ENCODE results near the gene SYNDIG1. TPM values are rescaled to one million over a fixed set of nuclear protein-coding genes. Genes with fewer than 3 reads are reported as not detected.

The SYNDIG1 gene
- polyA plus RNA-seq, 2 donors: 0.01 TPM; not detected in 1

- Histone ChIP-seq H3K27ac (ENCODE audit: low read depth in 2 of 2, low read length in 1 of 2) (no peak overlapping the region), H3K4me3 (ENCODE audit: low read depth in 1 of 2, low read length in 2 of 2) (no peak overlapping the region), H3K27me3 (ENCODE audit: control insufficient read depth in 1 of 2, insufficient read depth in 2 of 2, low read length in 2 of 2) (no peaks in the 10 kb centered on the region), H3K9me3 (ENCODE audit: control insufficient read depth in 2 of 2, insufficient read depth in 1 of 2, low read depth in 1 of 2, low read length in 1 of 2) (no peaks in the 10 kb centered on the region), H3K4me1 (ENCODE audit: control insufficient read depth in 2 of 2, insufficient read depth in 2 of 2, low read length in 1 of 2) (no peaks in the 10 kb centered on the region), H3K36me3 (ENCODE audit: control insufficient read depth in 2 of 2, insufficient read depth in 2 of 2, low read length in 1 of 2) (no peaks in the 10 kb centered on the region)
- WGBS, 2 donors: 88 to 95% methylated on average over 1 of the region's 1 CpG
Observed at GRCh38 chr20:24529369-24529719, 59.9 kb downstream of the SYNDIG1 start.

GRCh38 chr20:24530131-24530680, 60.8 kb downstream of the SYNDIG1 start:
- no peak overlapping the region for H3K27ac ChIP-seq (ENCODE audit: low read depth in 2 of 2, low read length in 1 of 2)
- no peaks in the 10 kb centered on the region for H3K27me3 ChIP-seq (ENCODE audit: control insufficient read depth in 1 of 2, insufficient read depth in 2 of 2, low read length in 2 of 2)
- WGBS, 2 donors: 61 to 66% methylated on average over 2 of the region's 2 CpGs
- no peaks in the 10 kb centered on the region for H3K9me3 ChIP-seq (ENCODE audit: control insufficient read depth in 2 of 2, insufficient read depth in 1 of 2, low read depth in 1 of 2, low read length in 1 of 2)
- no peaks in the 10 kb centered on the region for H3K4me1 ChIP-seq (ENCODE audit: control insufficient read depth in 2 of 2, insufficient read depth in 2 of 2, low read length in 1 of 2)
- H3K36me3 ChIP-seq (ENCODE audit: control insufficient read depth in 2 of 2, insufficient read depth in 2 of 2, low read length in 1 of 2): no peaks in the 10 kb centered on the region
- H3K4me3 ChIP-seq (ENCODE audit: low read depth in 1 of 2, low read length in 2 of 2): no peak overlapping the region

GRCh38 chr20:24531202-24531601, 61.8 kb downstream of the SYNDIG1 start:
- no peaks in the 10 kb centered on the region for H3K27me3 ChIP-seq (ENCODE audit: control insufficient read depth in 1 of 2, insufficient read depth in 2 of 2, low read length in 2 of 2)
- no peak overlapping the region for H3K4me3 ChIP-seq (ENCODE audit: low read depth in 1 of 2, low read length in 2 of 2)
- H3K36me3 ChIP-seq (ENCODE audit: control insufficient read depth in 2 of 2, insufficient read depth in 2 of 2, low read length in 1 of 2): no peaks in the 10 kb centered on the region
- WGBS, 2 donors: 81 to 91% methylated on average over 4 of the region's 4 CpGs
- H3K27ac ChIP-seq (ENCODE audit: low read depth in 2 of 2, low read length in 1 of 2): no peak overlapping the region
- no peaks in the 10 kb centered on the region for H3K9me3 ChIP-seq (ENCODE audit: control insufficient read depth in 2 of 2, insufficient read depth in 1 of 2, low read depth in 1 of 2, low read length in 1 of 2)
- no peaks in the 10 kb centered on the region for H3K4me1 ChIP-seq (ENCODE audit: control insufficient read depth in 2 of 2, insufficient read depth in 2 of 2, low read length in 1 of 2)

GRCh38 chr20:24531631-24532419, 62.4 kb downstream of the SYNDIG1 start:
- no peaks in the 10 kb centered on the region for H3K36me3 ChIP-seq (ENCODE audit: control insufficient read depth in 2 of 2, insufficient read depth in 2 of 2, low read length in 1 of 2)
- no peak overlapping the region for H3K4me3 ChIP-seq (ENCODE audit: low read depth in 1 of 2, low read length in 2 of 2)
- H3K4me1 ChIP-seq (ENCODE audit: control insufficient read depth in 2 of 2, insufficient read depth in 2 of 2, low read length in 1 of 2): no peaks in the 10 kb centered on the region
- no peaks in the 10 kb centered on the region for H3K9me3 ChIP-seq (ENCODE audit: control insufficient read depth in 2 of 2, insufficient read depth in 1 of 2, low read depth in 1 of 2, low read length in 1 of 2)
- no peaks in the 10 kb centered on the region for H3K27me3 ChIP-seq (ENCODE audit: control insufficient read depth in 1 of 2, insufficient read depth in 2 of 2, low read length in 2 of 2)
- no peak overlapping the region for H3K27ac ChIP-seq (ENCODE audit: low read depth in 2 of 2, low read length in 1 of 2)
- WGBS, 2 donors: 78 to 84% methylated on average over 6 of the region's 6 CpGs

GRCh38 chr20:24533449-24533848, 64.0 kb downstream of the SYNDIG1 start:
- H3K9me3 ChIP-seq (ENCODE audit: control insufficient read depth in 2 of 2, insufficient read depth in 1 of 2, low read depth in 1 of 2, low read length in 1 of 2): no peaks in the 10 kb centered on the region
- no peaks in the 10 kb centered on the region for H3K36me3 ChIP-seq (ENCODE audit: control insufficient read depth in 2 of 2, insufficient read depth in 2 of 2, low read length in 1 of 2)
- H3K27me3 ChIP-seq (ENCODE audit: control insufficient read depth in 1 of 2, insufficient read depth in 2 of 2, low read length in 2 of 2): no peaks in the 10 kb centered on the region
- no peak overlapping the region for H3K4me3 ChIP-seq (ENCODE audit: low read depth in 1 of 2, low read length in 2 of 2)
- 83% methylated on average over 8 of the region's 8 CpGs for WGBS, 2 donors
- H3K27ac ChIP-seq (ENCODE audit: low read depth in 2 of 2, low read length in 1 of 2): no peak overlapping the region
- H3K4me1 ChIP-seq (ENCODE audit: control insufficient read depth in 2 of 2, insufficient read depth in 2 of 2, low read length in 1 of 2): no peaks in the 10 kb centered on the region

GRCh38 chr20:24534282-24534681, 64.9 kb downstream of the SYNDIG1 start:
- Histone ChIP-seq H3K4me1 (ENCODE audit: control insufficient read depth in 2 of 2, insufficient read depth in 2 of 2, low read length in 1 of 2) (no peaks in the 10 kb centered on the region), H3K9me3 (ENCODE audit: control insufficient read depth in 2 of 2, insufficient read depth in 1 of 2, low read depth in 1 of 2, low read length in 1 of 2) (no peaks in the 10 kb centered on the region), H3K27me3 (ENCODE audit: control insufficient read depth in 1 of 2, insufficient read depth in 2 of 2, low read length in 2 of 2) (no peaks in the 10 kb centered on the region), H3K27ac (ENCODE audit: low read depth in 2 of 2, low read length in 1 of 2) (no peak overlapping the region), H3K4me3 (ENCODE audit: low read depth in 1 of 2, low read length in 2 of 2) (no peak overlapping the region), H3K36me3 (ENCODE audit: control insufficient read depth in 2 of 2, insufficient read depth in 2 of 2, low read length in 1 of 2) (no peaks in the 10 kb centered on the region)
- WGBS, 2 donors: 79 to 84% methylated on average over 9 of the region's 9 CpGs

- no peak overlapping the region for H3K4me3 ChIP-seq (ENCODE audit: low read depth in 1 of 2, low read length in 2 of 2)
- no peaks in the 10 kb centered on the region for H3K4me1 ChIP-seq (ENCODE audit: control insufficient read depth in 2 of 2, insufficient read depth in 2 of 2, low read length in 1 of 2)
- no peaks in the 10 kb centered on the region for H3K36me3 ChIP-seq (ENCODE audit: control insufficient read depth in 2 of 2, insufficient read depth in 2 of 2, low read length in 1 of 2)
- 87 to 88% methylated on average over 14 of the region's 14 CpGs for WGBS, 2 donors
- H3K27ac ChIP-seq (ENCODE audit: low read depth in 2 of 2, low read length in 1 of 2): no peak overlapping the region
- H3K27me3 ChIP-seq (ENCODE audit: control insufficient read depth in 1 of 2, insufficient read depth in 2 of 2, low read length in 2 of 2): no peaks in the 10 kb centered on the region
- H3K9me3 ChIP-seq (ENCODE audit: control insufficient read depth in 2 of 2, insufficient read depth in 1 of 2, low read depth in 1 of 2, low read length in 1 of 2): no peaks in the 10 kb centered on the region
Observed at GRCh38 chr20:24535941-24536730, 66.7 kb downstream of the SYNDIG1 start.

GRCh38 chr20:24537210-24537609, 67.8 kb downstream of the SYNDIG1 start:
- H3K4me1 ChIP-seq (ENCODE audit: control insufficient read depth in 2 of 2, insufficient read depth in 2 of 2, low read length in 1 of 2): no peaks in the 10 kb centered on the region
- WGBS, 2 donors: 84 to 97% methylated on average over 1 of the region's 1 CpG
- no peaks in the 10 kb centered on the region for H3K27me3 ChIP-seq (ENCODE audit: control insufficient read depth in 1 of 2, insufficient read depth in 2 of 2, low read length in 2 of 2)
- no peaks in the 10 kb centered on the region for H3K36me3 ChIP-seq (ENCODE audit: control insufficient read depth in 2 of 2, insufficient read depth in 2 of 2, low read length in 1 of 2)
- no peak overlapping the region for H3K27ac ChIP-seq (ENCODE audit: low read depth in 2 of 2, low read length in 1 of 2)
- H3K9me3 ChIP-seq (ENCODE audit: control insufficient read depth in 2 of 2, insufficient read depth in 1 of 2, low read depth in 1 of 2, low read length in 1 of 2): no peaks in the 10 kb centered on the region
- H3K4me3 ChIP-seq (ENCODE audit: low read depth in 1 of 2, low read length in 2 of 2): no peak overlapping the region

GRCh38 chr20:24542721-24543120, 73.3 kb downstream of the SYNDIG1 start:
- Histone ChIP-seq H3K4me1 (ENCODE audit: control insufficient read depth in 2 of 2, insufficient read depth in 2 of 2, low read length in 1 of 2) (no peaks in the 10 kb centered on the region), H3K27me3 (ENCODE audit: control insufficient read depth in 1 of 2, insufficient read depth in 2 of 2, low read length in 2 of 2) (no peaks in the 10 kb centered on the region), H3K27ac (ENCODE audit: low read depth in 2 of 2, low read length in 1 of 2) (no peak overlapping the region), H3K36me3 (ENCODE audit: control insufficient read depth in 2 of 2, insufficient read depth in 2 of 2, low read length in 1 of 2) (no peaks in the 10 kb centered on the region), H3K4me3 (ENCODE audit: low read depth in 1 of 2, low read length in 2 of 2) (no peak overlapping the region), H3K9me3 (ENCODE audit: control insufficient read depth in 2 of 2, insufficient read depth in 1 of 2, low read depth in 1 of 2, low read length in 1 of 2) (peaks cover 0 to 8% of the 10 kb centered on the region in 2 donors)
- 78 to 83% methylated on average over 3 of the region's 3 CpGs for WGBS, 2 donors

Measured in esophagus (tissue), 2 donors.